Measurements from ENCODE around the gene ANKS3. TPM values are rescaled to one million over a fixed set of nuclear protein-coding genes. Genes with fewer than 3 reads are reported as not detected.

Gene ANKS3
- total and polyA plus RNA-seq, 2 donors (not counting 3 experiments of a cell fraction or from before 2014, with no cell fraction given) = 13.9 to 24.0 TPM

- BruUV-seq (replicated peaks) = no TSS peak
- no peak overlapping the region for H2AFZ ChIP-seq (ENCODE audit: low read depth, low read length)
Measured at GRCh38 chr16:4780235-4780634, 46.2 kb upstream of the ANKS3 start.

GRCh38 chr16:4778050-4778392, 44.0 kb upstream of the ANKS3 start:
- Histone ChIP-seq H3K27me3 (ENCODE audit: control insufficient read depth in 2 of 2, insufficient read depth in 2 of 2, low read length in 2 of 2) (no peaks in the 10 kb centered on the region), H3K4me1 (ENCODE audit: control insufficient read depth, extremely low read depth, insufficient read depth, low read length) (no peaks in the 10 kb centered on the region), H3K9me1 (replicated peaks; ENCODE audit: control insufficient read depth, extremely low read depth, insufficient read depth, low read length) (no peaks in the 10 kb centered on the region), H4K20me1 (replicated peaks; ENCODE audit: control insufficient read depth, extremely low read depth, insufficient read depth, low read length) (no peaks in the 10 kb centered on the region), H3K4me2 (ENCODE audit: insufficient read depth, low read length) (no peak overlapping the region), H2AFZ (ENCODE audit: low read depth, low read length) (no peak overlapping the region), H3K27ac (ENCODE audit: insufficient read depth, low read depth, low read length) (no peak overlapping the region), H3K36me3 (ENCODE audit: control insufficient read depth in 2 of 2, extremely low read depth in 1 of 2, insufficient read depth in 2 of 2, low read length in 2 of 2) (no peaks in the 10 kb centered on the region), H3K9ac (replicated peaks; ENCODE audit: extremely low read depth, insufficient read depth, low read length) (no peak overlapping the region), H3K9me3 (replicated peaks; ENCODE audit: control insufficient read depth, insufficient read depth, low read length) (no peaks in the 10 kb centered on the region), H3K79me2 (ENCODE audit: control insufficient read depth, insufficient read depth, low read length) (no peaks in the 10 kb centered on the region), H3K4me3 (replicated peaks in 1 of 3; ENCODE audit: insufficient read depth in 1 of 3, low read depth in 1 of 3, low read length in 3 of 3) (no peak overlapping the region)
- no TSS peak for BruUV-seq (replicated peaks)
- intact Hi-C loops (cut with micrococcal nuclease) = no loop called here
- no peak for DNase-seq (ENCODE audit: low read depth, low spot score)
- dilution Hi-C loops (cut with MboI; ENCODE audit: extremely low pct_ligation_motif_present, low sequenced_read_pairs) = no loop called here
- ChIA-PET POLR2A (no interaction called here), CTCF (no interaction called here)
- FAIRE-seq = no peak
- TF ChIP-seq CTCF (IDR thresholded peaks at IDR 0.05; ENCODE audit: extremely low read depth in 1 of 2, insufficient read depth in 1 of 2, low read depth in 1 of 2, low read length in 2 of 2) (no peak), MAX (IDR thresholded peaks at IDR 0.05; ENCODE audit: insufficient read depth, insufficient read length) (no peak), POLR2AphosphoS5 (IDR thresholded peaks at IDR 0.05; ENCODE audit: insufficient read depth, low read depth, low read length) (no peak), FOS (IDR thresholded peaks at IDR 0.05; ENCODE audit: borderline replicate concordance, insufficient read depth, low read length) (no peak), EZH2 (IDR thresholded peaks at IDR 0.05; ENCODE audit: borderline replicate concordance, low read depth, low read length, severe bottlenecking) (no peak), JUN (IDR thresholded peaks at IDR 0.05; ENCODE audit: borderline replicate concordance, insufficient read depth, insufficient read length, low read depth) (no peak), MYC (IDR thresholded peaks at IDR 0.05; ENCODE audit: low read depth, low read length) (no peak), GATA2 (IDR thresholded peaks at IDR 0.05; ENCODE audit: insufficient read depth, insufficient read length, low read depth, low read length) (no peak), POLR2A (IDR thresholded peaks at IDR 0.05; ENCODE audit: low read depth, low read length) (no peak)

More at GRCh38 chr16:4780235-4780634, 46.2 kb upstream of the ANKS3 start:
- ChIA-PET POLR2A (no interaction called here), CTCF (no interaction called here)
- TF ChIP-seq EZH2 (IDR thresholded peaks at IDR 0.05; ENCODE audit: borderline replicate concordance, low read depth, low read length, severe bottlenecking) (no peak), POLR2A (IDR thresholded peaks at IDR 0.05; ENCODE audit: low read depth, low read length) (no peak), JUN (IDR thresholded peaks at IDR 0.05; ENCODE audit: borderline replicate concordance, insufficient read depth, insufficient read length, low read depth) (peak; percentile 43), FOS (IDR thresholded peaks at IDR 0.05; ENCODE audit: borderline replicate concordance, insufficient read depth, low read length) (peak; percentile 32)
- no peaks in the 10 kb centered on the region for H3K9me3 ChIP-seq (replicated peaks; ENCODE audit: control insufficient read depth, insufficient read depth, low read length)
- FAIRE-seq = no peak
- DNase-seq (ENCODE audit: low read depth, low spot score) = no peak
- H3K27ac ChIP-seq (ENCODE audit: insufficient read depth, low read depth, low read length) = no peak overlapping the region
- H3K4me1 ChIP-seq (ENCODE audit: control insufficient read depth, extremely low read depth, insufficient read depth, low read length) = no peaks in the 10 kb centered on the region
- H3K79me2 ChIP-seq (ENCODE audit: control insufficient read depth, insufficient read depth, low read length) = no peaks in the 10 kb centered on the region
- intact Hi-C loops (cut with micrococcal nuclease) (no loop called here), dilution Hi-C loops (cut with MboI; ENCODE audit: extremely low pct_ligation_motif_present, low sequenced_read_pairs) (no loop called here)
- H3K4me3 ChIP-seq (replicated peaks in 1 of 3; ENCODE audit: insufficient read depth in 1 of 3, low read depth in 1 of 3, low read length in 3 of 3) = no peak overlapping the region
- no peaks in the 10 kb centered on the region for H4K20me1 ChIP-seq (replicated peaks; ENCODE audit: control insufficient read depth, extremely low read depth, insufficient read depth, low read length)
- H3K9ac ChIP-seq (replicated peaks; ENCODE audit: extremely low read depth, insufficient read depth, low read length) = no peak overlapping the region
- H3K9me1 ChIP-seq (replicated peaks; ENCODE audit: control insufficient read depth, extremely low read depth, insufficient read depth, low read length) = no peaks in the 10 kb centered on the region
- no peaks in the 10 kb centered on the region for H3K27me3 ChIP-seq (ENCODE audit: control insufficient read depth in 2 of 2, insufficient read depth in 2 of 2, low read length in 2 of 2)
- no peak overlapping the region for H3K4me2 ChIP-seq (ENCODE audit: insufficient read depth, low read length)
- no peaks in the 10 kb centered on the region for H3K36me3 ChIP-seq (ENCODE audit: control insufficient read depth in 2 of 2, extremely low read depth in 1 of 2, insufficient read depth in 2 of 2, low read length in 2 of 2)
